ENCODE results near the gene RPS14. TPM values are rescaled to one million over a fixed set of nuclear protein-coding genes. Genes with fewer than 3 reads are reported as not detected.

Gene RPS14
- total RNA-seq, 1 experiment from 2014 or later, result 2,031 TPM

- POLR2A ChIA-PET (ENCODE audit: unreplicated experiment), result no interaction called here
- H3K4me2 ChIP-seq (ENCODE audit: low read length), result no peak overlapping the region
- H2AFZ ChIP-seq (ENCODE audit: low read length), result no peak overlapping the region
- H3K4me3 ChIP-seq (ENCODE audit: low read length), result no peak overlapping the region
- no peaks in the 10 kb centered on the region; the same call in 1 of the 2 replicates for H3K4me1 ChIP-seq (ENCODE audit: insufficient read depth, low read length)
- no peaks in the 10 kb centered on the region for H3K9me3 ChIP-seq (ENCODE audit: low read length)
- ATAC-seq (no peak), DNase-seq (no peak)
- no peaks in the 10 kb centered on the region for H4K20me1 ChIP-seq (ENCODE audit: low read length)
- no peaks in the 10 kb centered on the region for H3K79me2 ChIP-seq (ENCODE audit: low read length)
- BruUV-seq (replicated peaks), result no TSS peak
- intact Hi-C loops (cut with micrococcal nuclease), result loop anchor here (2.0 kb wide), 2 partner anchors 87 to 199 kb away; no protein-coding TSS in a partner anchor
- CTCF ChIA-PET, result interaction anchor here (0.6 to 1.6 kb wide), 3 partner anchors 40 to 122 kb away, joined by 4 to 7 read pairs (median 7); no protein-coding TSS in a partner anchor
- H3F3A ChIP-seq (ENCODE audit: low read length, unreplicated experiment), result no peaks in the 10 kb centered on the region
- no peaks in the 10 kb centered on the region for H3K9me2 ChIP-seq (replicated peaks; ENCODE audit: low read length)
- H3K9ac ChIP-seq (ENCODE audit: low read length), result no peak overlapping the region
- no peaks in the 10 kb centered on the region for H3K27me3 ChIP-seq (ENCODE audit: low read length)
- TF ChIP-seq, protein P1, sequence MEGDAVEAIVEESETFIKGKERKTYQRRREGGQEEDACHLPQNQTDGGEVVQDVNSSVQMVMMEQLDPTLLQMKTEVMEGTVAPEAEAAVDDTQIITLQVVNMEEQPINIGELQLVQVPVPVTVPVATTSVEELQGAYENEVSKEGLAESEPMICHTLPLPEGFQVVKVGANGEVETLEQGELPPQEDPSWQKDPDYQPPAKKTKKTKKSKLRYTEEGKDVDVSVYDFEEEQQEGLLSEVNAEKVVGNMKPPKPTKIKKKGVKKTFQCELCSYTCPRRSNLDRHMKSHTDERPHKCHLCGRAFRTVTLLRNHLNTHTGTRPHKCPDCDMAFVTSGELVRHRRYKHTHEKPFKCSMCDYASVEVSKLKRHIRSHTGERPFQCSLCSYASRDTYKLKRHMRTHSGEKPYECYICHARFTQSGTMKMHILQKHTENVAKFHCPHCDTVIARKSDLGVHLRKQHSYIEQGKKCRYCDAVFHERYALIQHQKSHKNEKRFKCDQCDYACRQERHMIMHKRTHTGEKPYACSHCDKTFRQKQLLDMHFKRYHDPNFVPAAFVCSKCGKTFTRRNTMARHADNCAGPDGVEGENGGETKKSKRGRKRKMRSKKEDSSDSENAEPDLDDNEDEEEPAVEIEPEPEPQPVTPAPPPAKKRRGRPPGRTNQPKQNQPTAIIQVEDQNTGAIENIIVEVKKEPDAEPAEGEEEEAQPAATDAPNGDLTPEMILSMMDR (conservative IDR thresholded peaks at IDR 0.05; ENCODE audit: low read depth, low read length), result no peak
- no peak for TF ChIP-seq EZH2 (IDR thresholded peaks at IDR 0.05; ENCODE audit: low read length, unreplicated experiment)
- no peak for TF ChIP-seq EZH2phosphoT487 (IDR thresholded peaks at IDR 0.05; ENCODE audit: borderline replicate concordance, low read length)
- H3K36me3 ChIP-seq (ENCODE audit: low read depth, low read length), result no peaks in the 10 kb centered on the region
- no peak overlapping the region for H3K27ac ChIP-seq (ENCODE audit: low read length)
These were observed 8.2 kb upstream of the RPS14 start for GRCh38 chr5:150457562-150458240.

- H3F3A ChIP-seq (ENCODE audit: low read length, unreplicated experiment), result no peaks in the 10 kb centered on the region
- H3K36me3 ChIP-seq (ENCODE audit: low read depth, low read length), result no peaks in the 10 kb centered on the region
- H3K4me3 ChIP-seq (ENCODE audit: low read length), result no peak overlapping the region
- no peaks in the 10 kb centered on the region for H3K79me2 ChIP-seq (ENCODE audit: low read length)
- H3K27me3 ChIP-seq (ENCODE audit: low read length), result no peaks in the 10 kb centered on the region
- no peak overlapping the region for H3K4me2 ChIP-seq (ENCODE audit: low read length)
- intact Hi-C loops (cut with micrococcal nuclease), result no loop called here
- H3K27ac ChIP-seq (ENCODE audit: low read length), result no peak overlapping the region
- CTCF ChIA-PET, result no interaction called here
- TF ChIP-seq, protein P1 (conservative IDR thresholded peaks at IDR 0.05; ENCODE audit: low read depth, low read length), result no peak
- TF ChIP-seq EZH2phosphoT487 (IDR thresholded peaks at IDR 0.05; ENCODE audit: borderline replicate concordance, low read length), result no peak
- no peak for TF ChIP-seq EZH2 (IDR thresholded peaks at IDR 0.05; ENCODE audit: low read length, unreplicated experiment)
- H2AFZ ChIP-seq (ENCODE audit: low read length), result no peak overlapping the region
- H4K20me1 ChIP-seq (ENCODE audit: low read length), result no peaks in the 10 kb centered on the region
- H3K9ac ChIP-seq (ENCODE audit: low read length), result no peak overlapping the region
- POLR2A ChIA-PET (ENCODE audit: unreplicated experiment), result interaction anchor here (0.6 kb wide), 1 partner anchor 16 kb away, joined by 8 read pairs; no protein-coding TSS in a partner anchor
- no peak for DNase-seq
- no peaks in the 10 kb centered on the region for H3K9me2 ChIP-seq (replicated peaks; ENCODE audit: low read length)
- no peaks in the 10 kb centered on the region for H3K9me3 ChIP-seq (ENCODE audit: low read length)
- no peak for ATAC-seq
- no peaks in the 10 kb centered on the region; the same call in 1 of the 2 replicates for H3K4me1 ChIP-seq (ENCODE audit: insufficient read depth, low read length)
- BruUV-seq (replicated peaks), result no TSS peak
These were observed 7.6 kb upstream of the RPS14 start for GRCh38 chr5:150457121-150457520.

Measured in PC-3 (cell line).